ENCODE results near the gene SPTBN1. TPM values are rescaled to one million over a fixed set of nuclear protein-coding genes. Genes with fewer than 3 reads are reported as not detected.

SPTBN1 gene
- total and polyA plus RNA-seq, 2 experiments from 2014 or later, result 58.1 to 204 TPM

DNA sequence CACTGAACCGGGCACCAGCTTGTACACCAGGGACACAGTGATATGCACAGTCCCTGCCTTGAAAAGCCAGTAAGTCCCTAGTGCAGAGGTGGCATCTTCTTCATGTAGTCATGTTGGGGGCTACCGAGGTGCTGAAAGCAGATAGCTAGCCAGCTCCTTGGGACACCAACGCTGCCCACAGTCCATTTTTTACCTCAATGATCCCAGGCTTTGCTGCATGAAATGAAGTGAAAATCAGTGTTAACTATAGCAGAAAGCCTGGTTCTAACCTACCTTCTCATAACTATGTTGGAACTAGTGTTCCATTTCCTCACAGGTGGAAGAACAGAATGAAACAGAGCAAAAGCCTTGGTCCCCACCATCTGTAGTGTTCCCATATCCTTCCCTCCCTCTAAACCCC, 200.7 kb downstream of the SPTBN1 start:
- Mint-ChIP-seq H3K4me3 (no peak overlapping the region), H3K4me1 (peaks cover 6% of the 10 kb centered on the region; the same call in 1 of the 3 replicates), H3K27me3 (ENCODE audit: insufficient read depth, low read depth, poor library complexity) (peaks cover 4% of the 10 kb centered on the region), H3K9me3 (no peaks in the 10 kb centered on the region), H3K36me3 (ENCODE audit: low read depth) (peaks cover 90% of the 10 kb centered on the region), H3K27ac (no peak overlapping the region)
- TF ChIP-seq EZH2 (IDR thresholded peaks at IDR 0.05; ENCODE audit: low read depth, unreplicated experiment) (no peak), CREB1 (CRISPR knock-in tag; IDR thresholded peaks at IDR 0.05; ENCODE audit: low read depth) (no peak), ZNF114 (CRISPR knock-in tag; IDR thresholded peaks at IDR 0.05) (no peak), STAT1 (IDR thresholded peaks at IDR 0.05; ENCODE audit: unreplicated experiment) (no peak), ZNF331 (CRISPR knock-in tag; IDR thresholded peaks at IDR 0.05; ENCODE audit: low read depth) (no peak), JUNB (IDR thresholded peaks at IDR 0.05; ENCODE audit: unreplicated experiment) (no peak), EZH2phosphoT487 (IDR thresholded peaks at IDR 0.05; ENCODE audit: unreplicated experiment) (no peak), NANOG (IDR thresholded peaks at IDR 0.05; ENCODE audit: borderline replicate concordance) (no peak), POLR2AphosphoS5 (IDR thresholded peaks at IDR 0.05; ENCODE audit: low read depth) (no peak)
- TF ChIP-seq, protein P1, sequence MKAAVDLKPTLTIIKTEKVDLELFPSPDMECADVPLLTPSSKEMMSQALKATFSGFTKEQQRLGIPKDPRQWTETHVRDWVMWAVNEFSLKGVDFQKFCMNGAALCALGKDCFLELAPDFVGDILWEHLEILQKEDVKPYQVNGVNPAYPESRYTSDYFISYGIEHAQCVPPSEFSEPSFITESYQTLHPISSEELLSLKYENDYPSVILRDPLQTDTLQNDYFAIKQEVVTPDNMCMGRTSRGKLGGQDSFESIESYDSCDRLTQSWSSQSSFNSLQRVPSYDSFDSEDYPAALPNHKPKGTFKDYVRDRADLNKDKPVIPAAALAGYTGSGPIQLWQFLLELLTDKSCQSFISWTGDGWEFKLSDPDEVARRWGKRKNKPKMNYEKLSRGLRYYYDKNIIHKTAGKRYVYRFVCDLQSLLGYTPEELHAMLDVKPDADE (IDR thresholded peaks at IDR 0.05), result no peak
- TF ChIP-seq, protein P2, sequence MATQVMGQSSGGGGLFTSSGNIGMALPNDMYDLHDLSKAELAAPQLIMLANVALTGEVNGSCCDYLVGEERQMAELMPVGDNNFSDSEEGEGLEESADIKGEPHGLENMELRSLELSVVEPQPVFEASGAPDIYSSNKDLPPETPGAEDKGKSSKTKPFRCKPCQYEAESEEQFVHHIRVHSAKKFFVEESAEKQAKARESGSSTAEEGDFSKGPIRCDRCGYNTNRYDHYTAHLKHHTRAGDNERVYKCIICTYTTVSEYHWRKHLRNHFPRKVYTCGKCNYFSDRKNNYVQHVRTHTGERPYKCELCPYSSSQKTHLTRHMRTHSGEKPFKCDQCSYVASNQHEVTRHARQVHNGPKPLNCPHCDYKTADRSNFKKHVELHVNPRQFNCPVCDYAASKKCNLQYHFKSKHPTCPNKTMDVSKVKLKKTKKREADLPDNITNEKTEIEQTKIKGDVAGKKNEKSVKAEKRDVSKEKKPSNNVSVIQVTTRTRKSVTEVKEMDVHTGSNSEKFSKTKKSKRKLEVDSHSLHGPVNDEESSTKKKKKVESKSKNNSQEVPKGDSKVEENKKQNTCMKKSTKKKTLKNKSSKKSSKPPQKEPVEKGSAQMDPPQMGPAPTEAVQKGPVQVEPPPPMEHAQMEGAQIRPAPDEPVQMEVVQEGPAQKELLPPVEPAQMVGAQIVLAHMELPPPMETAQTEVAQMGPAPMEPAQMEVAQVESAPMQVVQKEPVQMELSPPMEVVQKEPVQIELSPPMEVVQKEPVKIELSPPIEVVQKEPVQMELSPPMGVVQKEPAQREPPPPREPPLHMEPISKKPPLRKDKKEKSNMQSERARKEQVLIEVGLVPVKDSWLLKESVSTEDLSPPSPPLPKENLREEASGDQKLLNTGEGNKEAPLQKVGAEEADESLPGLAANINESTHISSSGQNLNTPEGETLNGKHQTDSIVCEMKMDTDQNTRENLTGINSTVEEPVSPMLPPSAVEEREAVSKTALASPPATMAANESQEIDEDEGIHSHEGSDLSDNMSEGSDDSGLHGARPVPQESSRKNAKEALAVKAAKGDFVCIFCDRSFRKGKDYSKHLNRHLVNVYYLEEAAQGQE (IDR thresholded peaks at IDR 0.05; ENCODE audit: unreplicated experiment), result no peak
- TF ChIP-seq, protein P3, sequence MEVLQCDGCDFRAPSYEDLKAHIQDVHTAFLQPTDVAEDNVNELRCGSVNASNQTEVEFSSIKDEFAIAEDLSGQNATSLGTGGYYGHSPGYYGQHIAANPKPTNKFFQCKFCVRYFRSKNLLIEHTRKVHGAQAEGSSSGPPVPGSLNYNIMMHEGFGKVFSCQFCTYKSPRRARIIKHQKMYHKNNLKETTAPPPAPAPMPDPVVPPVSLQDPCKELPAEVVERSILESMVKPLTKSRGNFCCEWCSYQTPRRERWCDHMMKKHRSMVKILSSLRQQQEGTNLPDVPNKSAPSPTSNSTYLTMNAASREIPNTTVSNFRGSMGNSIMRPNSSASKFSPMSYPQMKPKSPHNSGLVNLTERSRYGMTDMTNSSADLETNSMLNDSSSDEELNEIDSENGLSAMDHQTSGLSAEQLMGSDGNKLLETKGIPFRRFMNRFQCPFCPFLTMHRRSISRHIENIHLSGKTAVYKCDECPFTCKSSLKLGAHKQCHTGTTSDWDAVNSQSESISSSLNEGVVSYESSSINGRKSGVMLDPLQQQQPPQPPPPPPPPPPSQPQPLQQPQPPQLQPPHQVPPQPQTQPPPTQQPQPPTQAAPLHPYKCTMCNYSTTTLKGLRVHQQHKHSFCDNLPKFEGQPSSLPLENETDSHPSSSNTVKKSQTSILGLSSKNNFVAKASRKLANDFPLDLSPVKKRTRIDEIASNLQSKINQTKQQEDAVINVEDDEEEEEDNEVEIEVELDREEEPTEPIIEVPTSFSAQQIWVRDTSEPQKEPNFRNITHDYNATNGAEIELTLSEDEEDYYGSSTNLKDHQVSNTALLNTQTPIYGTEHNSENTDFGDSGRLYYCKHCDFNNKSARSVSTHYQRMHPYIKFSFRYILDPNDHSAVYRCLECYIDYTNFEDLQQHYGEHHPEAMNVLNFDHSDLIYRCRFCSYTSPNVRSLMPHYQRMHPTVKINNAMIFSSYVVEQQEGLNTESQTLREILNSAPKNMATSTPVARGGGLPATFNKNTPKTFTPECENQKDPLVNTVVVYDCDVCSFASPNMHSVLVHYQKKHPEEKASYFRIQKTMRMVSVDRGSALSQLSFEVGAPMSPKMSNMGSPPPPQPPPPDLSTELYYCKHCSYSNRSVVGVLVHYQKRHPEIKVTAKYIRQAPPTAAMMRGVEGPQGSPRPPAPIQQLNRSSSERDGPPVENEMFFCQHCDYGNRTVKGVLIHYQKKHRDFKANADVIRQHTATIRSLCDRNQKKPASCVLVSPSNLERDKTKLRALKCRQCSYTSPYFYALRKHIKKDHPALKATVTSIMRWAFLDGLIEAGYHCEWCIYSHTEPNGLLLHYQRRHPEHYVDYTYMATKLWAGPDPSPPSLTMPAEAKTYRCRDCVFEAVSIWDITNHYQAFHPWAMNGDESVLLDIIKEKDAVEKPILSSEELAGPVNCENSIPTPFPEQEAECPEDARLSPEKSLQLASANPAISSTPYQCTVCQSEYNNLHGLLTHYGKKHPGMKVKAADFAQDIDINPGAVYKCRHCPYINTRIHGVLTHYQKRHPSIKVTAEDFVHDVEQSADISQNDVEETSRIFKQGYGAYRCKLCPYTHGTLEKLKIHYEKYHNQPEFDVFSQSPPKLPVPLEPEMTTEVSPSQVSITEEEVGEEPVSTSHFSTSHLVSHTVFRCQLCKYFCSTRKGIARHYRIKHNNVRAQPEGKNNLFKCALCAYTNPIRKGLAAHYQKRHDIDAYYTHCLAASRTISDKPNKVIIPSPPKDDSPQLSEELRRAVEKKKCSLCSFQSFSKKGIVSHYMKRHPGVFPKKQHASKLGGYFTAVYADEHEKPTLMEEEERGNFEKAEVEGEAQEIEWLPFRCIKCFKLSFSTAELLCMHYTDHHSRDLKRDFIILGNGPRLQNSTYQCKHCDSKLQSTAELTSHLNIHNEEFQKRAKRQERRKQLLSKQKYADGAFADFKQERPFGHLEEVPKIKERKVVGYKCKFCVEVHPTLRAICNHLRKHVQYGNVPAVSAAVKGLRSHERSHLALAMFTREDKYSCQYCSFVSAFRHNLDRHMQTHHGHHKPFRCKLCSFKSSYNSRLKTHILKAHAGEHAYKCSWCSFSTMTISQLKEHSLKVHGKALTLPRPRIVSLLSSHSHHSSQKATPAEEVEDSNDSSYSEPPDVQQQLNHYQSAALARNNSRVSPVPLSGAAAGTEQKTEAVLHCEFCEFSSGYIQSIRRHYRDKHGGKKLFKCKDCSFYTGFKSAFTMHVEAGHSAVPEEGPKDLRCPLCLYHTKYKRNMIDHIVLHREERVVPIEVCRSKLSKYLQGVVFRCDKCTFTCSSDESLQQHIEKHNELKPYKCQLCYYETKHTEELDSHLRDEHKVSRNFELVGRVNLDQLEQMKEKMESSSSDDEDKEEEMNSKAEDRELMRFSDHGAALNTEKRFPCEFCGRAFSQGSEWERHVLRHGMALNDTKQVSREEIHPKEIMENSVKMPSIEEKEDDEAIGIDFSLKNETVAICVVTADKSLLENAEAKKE (CRISPR knock-in tag; IDR thresholded peaks at IDR 0.05), result no peak
- TF ChIP-seq, protein P4, sequence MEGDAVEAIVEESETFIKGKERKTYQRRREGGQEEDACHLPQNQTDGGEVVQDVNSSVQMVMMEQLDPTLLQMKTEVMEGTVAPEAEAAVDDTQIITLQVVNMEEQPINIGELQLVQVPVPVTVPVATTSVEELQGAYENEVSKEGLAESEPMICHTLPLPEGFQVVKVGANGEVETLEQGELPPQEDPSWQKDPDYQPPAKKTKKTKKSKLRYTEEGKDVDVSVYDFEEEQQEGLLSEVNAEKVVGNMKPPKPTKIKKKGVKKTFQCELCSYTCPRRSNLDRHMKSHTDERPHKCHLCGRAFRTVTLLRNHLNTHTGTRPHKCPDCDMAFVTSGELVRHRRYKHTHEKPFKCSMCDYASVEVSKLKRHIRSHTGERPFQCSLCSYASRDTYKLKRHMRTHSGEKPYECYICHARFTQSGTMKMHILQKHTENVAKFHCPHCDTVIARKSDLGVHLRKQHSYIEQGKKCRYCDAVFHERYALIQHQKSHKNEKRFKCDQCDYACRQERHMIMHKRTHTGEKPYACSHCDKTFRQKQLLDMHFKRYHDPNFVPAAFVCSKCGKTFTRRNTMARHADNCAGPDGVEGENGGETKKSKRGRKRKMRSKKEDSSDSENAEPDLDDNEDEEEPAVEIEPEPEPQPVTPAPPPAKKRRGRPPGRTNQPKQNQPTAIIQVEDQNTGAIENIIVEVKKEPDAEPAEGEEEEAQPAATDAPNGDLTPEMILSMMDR (conservative IDR thresholded peaks at IDR 0.05; ENCODE audit: low read depth in 2 of 2), result no peak
- DNase-seq (ENCODE audit: low spot score) (no peak), ATAC-seq (no peak)
- Histone ChIP-seq H3K4me3 (no peak overlapping the region), H3K27ac (ENCODE audit: low read depth) (no peak overlapping the region), H3K4me1 (ENCODE audit: insufficient read depth) (no peaks in the 10 kb centered on the region), H3K27me3 (ENCODE audit: insufficient read depth) (no peaks in the 10 kb centered on the region), H2AFZ (no peak overlapping the region), H3K4me2 (no peak overlapping the region), H3K79me2 (replicated peaks; ENCODE audit: insufficient read depth) (no peaks in the 10 kb centered on the region), H4K20me1 (replicated peaks; ENCODE audit: insufficient read depth) (peaks cover 18% of the 10 kb centered on the region; the same call in 1 of the 2 replicates), H3K9me2 (ENCODE audit: insufficient read depth) (no peaks in the 10 kb centered on the region), H3K36me3 (ENCODE audit: insufficient read depth) (peaks cover 79% of the 10 kb centered on the region), H3F3A (replicated peaks; ENCODE audit: low read depth) (no peaks in the 10 kb centered on the region)

Data from GM23338 (cell line).